HG03469 (cell line): Measurements from ENCODE around the gene ANO7.

Experiments
- ATAC-seq: cut with Tn5 transposase; IDR thresholded peaks from one replicate; pipeline ENCODE4 v1.9.1; 2021; ENCODE audit warnings: mild to moderate bottlenecking, moderate library complexity, moderate number of reproducible peaks; ENCODE audit not compliant: unreplicated experiment

Gene ANO7

GRCh38 chr2:241207151-241207550 lies 18.7 kb downstream of the ANO7 start:
- ATAC-seq, result no peak

DNA sequence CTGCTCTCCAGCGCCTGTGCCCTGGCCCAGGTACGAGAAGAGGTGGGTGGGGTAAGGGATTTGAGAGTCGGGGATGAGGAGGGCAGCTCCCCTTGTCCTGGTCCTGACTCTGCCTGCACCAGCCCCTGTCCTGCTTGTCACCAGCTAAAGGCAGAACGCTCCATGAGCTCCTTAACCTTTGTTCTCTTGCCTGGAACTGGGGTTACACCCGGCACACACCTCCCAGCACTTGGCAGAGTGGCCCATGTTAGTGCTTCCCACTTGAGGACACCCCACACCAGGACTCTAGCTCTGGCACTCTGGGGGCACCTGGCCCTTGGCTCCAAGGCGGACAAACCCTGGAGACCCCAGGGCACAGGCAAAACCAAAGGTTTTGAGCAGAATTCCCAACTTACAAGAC lies 19.2 kb downstream of the ANO7 start:
- ATAC-seq, result no peak

DNA sequence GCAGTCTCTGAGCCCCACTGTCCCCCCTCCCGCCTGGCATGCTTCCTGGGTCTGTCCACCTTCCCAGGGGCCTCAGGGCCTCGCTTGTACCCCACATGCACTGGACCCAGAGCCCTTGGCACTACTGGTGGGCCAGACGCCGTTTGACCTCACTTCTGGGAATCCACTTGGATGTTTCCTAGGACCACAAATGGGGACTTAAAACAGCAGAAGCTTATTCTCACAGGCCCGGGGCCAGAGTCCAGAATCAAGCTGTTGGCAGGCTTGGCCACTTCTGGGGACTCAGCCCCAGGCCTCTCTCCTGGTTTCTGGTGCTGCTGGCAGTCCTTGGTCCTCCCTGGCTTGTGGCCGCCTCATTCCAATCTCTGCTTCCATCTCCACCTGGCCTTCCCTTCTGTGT lies 19.6 kb downstream of the ANO7 start:
- ATAC-seq, result no peak

DNA sequence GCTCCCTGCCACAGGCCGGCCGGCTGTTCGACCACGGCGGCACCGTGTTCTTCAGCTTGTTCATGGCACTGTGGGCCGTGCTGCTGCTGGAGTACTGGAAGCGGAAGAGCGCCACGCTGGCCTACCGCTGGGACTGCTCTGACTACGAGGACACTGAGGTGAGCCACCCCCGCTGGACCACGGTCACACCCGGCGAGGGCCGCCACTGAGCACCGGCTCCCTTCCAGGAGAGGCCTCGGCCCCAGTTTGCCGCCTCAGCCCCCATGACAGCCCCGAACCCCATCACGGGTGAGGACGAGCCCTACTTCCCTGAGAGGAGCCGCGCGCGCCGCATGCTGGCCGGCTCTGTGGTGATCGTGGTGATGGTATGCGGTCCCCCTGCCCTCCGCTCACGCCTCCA lies 20.8 kb downstream of the ANO7 start:
- ATAC-seq, result no peak

- no peak for ATAC-seq
These were observed 22.8 kb downstream of the ANO7 start for GRCh38 chr2:241211276-241211675.

DNA sequence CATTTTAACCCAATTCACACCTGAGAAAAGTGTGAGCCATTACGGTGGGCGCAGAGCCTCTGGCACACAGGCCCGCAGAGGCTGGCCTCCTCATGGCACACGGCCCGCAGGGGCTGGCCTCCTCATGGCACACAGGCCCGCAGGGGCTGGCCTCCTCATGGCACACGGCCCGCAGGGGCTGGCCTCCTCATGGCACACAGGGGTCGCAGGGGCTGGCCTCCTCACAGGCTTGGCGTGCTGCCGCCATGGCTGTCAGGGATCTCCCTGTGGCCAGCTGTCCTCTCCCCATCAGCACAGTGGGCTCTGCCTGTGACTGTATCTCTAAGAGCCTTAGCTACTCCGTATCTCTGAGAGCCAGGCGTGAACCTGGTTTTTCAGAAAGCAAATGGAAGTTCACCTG lies 24.6 kb downstream of the ANO7 start:
- no peak for ATAC-seq

- ATAC-seq, result no peak
These were observed 25.1 kb downstream of the ANO7 start for GRCh38 chr2:241213567-241213966.

DNA sequence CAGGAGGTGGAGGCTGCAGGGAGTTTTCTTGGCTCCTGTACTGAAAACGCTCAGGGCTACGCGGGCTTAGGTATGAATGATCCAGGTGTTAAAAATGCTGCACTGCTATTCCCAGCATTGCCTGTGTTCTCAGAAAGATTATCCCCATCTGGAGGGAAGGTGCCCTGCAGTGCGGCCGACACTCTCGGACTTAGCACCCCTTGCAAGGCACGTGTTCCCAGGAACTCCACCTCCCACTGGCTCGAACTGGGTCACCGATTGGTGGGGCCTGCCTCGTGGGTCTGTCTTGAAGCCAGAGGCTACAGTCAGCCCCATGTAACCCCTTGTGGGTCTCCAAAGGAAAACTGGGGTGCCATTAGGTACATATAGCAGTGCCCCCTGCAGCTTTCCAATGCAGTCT lies 25.7 kb downstream of the ANO7 start:
- no peak for ATAC-seq

DNA sequence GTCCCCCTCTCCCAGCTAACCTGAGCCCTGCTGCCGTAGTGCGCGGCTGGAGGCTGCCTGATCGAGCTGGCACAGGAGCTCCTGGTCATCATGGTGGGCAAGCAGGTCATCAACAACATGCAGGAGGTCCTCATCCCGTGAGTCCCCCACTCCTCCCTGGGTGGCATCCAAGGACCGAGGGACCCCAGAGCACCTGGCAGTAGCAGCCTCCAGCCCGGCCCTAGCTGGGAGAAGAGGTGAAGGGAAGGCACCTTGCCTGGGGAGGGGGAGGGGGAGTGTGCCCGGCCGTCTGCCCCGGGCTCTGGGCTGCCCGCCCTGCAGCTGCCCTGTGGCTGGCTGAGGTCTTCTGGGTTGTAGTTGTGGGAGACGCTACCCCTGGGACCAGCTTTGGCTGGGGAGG lies 26.3 kb downstream of the ANO7 start:
- no peak for ATAC-seq

DNA sequence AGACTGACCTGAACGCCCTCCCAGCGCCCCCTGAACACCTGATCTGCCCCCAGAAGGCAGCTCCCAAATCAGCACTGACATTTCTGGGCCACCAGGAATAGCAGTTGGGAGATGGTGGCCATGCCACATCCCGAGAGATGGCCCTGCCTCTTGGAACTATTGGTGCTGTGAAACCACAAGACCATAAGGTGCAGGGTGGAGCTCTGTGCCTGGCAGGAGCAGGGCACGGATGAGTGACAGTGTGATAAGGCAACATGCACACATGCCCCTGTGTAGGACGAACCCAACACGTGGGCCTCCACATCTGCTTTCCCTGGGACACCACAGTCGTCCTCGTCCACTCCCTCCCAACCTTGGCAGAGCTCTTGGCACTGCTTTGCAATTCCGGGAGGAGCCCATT lies 26.9 kb downstream of the ANO7 start:
- no peak for ATAC-seq

- no peak for ATAC-seq
These were observed 27.8 kb downstream of the ANO7 start for GRCh38 chr2:241216211-241216761.

GRCh38 chr2:241217320-241218031 lies 29.0 kb downstream of the ANO7 start:
- no peak for ATAC-seq

DNA sequence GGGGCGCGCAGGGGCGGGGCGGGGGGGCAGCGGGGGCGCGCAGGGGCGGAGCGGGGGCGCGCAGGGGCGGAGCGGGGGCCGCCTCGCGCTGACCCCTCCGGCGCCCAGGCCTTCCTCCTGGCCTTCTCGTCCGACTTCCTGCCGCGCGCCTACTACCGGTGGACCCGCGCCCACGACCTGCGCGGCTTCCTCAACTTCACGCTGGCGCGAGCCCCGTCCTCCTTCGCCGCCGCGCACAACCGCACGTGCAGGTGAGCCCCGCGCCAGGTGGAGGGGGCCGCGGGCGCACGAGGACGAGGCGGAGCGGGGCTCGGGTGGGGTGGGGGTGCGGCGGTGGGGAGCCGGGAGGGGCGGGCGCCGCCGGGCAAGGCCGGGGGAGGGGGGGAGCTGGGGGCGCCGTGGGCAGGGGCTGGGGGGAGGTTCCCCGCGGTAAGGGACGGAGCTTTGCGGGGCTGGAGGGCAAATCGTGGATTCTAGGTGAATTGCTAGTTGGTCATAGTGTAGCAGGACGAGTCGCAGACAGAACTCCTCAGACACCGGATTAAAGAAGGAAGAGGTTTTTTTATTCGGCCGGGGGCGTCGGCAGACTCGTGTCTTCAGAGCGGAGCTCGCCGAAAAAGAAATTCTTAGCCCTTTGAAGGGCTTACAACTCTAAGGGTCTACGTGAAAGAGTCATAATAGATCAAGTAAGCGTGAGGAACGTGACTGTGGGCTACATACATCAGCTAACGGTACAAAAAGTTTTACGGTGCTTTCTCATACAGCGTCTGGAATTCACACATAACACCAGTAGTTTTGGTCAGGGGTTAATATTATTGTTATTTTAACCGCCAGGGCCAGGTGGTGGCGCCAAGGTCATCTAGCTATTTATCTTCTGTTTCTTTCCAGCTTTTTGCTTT lies 29.9 kb downstream of the ANO7 start:
- no peak for ATAC-seq

DNA sequence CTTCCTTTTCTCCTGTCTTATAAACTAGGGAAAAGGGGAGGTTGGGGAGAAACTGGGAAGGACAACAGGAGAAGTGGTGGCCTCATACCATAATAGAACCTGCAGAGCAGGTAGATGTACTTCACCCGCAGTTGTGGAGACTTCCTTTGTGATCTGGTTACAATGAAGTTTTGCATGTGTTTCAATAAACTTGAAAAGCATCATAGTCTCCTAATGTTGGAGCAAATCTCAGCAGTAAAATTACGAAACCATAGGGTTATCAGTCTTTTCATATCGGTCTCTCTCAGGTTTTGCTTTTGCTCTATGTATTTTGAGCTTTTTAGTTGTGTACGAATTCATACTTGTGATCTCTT lies 30.5 kb downstream of the ANO7 start:
- no peak for ATAC-seq

DNA sequence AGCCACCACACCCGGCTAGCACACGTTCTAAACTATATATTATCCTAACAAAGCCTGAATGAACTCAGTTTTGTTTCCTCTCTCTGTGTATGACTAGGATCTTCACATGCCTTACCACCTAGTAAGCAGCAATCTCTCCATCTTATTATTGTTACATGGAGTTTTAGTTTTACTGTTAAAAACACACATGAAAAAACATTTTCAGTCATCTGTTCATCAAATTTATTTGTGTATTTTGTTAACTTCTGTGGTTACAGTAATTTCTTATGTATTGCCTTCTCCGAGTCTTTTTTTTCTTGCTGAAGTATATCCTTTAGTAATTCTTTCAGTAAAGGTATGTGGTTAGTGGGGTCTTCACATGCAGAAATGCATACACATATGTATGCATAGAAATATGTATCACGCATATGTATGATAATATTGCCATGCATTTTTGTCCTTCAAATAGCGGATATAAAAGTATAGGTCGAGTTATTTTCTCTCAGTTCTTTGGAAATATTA lies 31.4 kb downstream of the ANO7 start:
- no peak for ATAC-seq

- no peak for ATAC-seq
These were observed 34.9 kb downstream of the ANO7 start for GRCh38 chr2:241223211-241224017.

DNA sequence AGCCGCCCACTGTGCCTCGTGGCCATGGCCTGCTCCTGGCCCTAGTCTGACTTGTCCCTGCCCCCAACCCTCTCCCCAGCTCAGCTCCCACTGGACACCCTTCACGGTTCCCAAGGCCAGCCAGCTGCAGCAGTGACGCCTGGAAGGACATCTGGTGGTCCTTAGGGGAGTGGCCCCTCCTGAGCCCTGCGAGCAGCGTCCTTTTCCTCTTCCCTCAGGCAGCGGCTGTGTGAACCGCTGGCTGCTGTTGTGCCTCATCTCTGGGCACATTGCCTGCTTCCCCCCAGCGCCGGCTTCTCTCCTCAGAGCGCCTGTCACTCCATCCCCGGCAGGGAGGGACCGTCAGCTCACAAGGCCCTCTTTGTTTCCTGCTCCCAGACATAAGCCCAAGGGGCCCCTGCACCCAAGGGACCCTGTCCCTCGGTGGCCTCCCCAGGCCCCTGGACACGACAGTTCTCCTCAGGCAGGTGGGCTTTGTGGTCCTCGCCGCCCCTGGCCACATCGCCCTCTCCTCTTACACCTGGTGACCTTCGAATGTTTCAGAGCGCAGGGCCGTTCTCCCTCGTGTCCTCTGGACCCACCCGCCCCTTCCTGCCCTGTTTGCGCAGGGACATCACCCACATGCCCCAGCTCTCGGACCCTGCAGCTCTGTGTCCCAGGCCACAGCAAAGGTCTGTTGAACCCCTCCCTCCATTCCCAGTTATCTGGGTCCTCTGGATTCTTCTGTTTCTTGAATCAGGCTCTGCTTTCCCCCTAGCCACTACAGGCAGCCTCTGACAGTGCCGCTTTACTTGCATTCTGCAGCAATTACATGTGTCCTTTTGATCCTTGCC lies 35.8 kb downstream of the ANO7 start:
- no peak for ATAC-seq

- ATAC-seq, result no peak
These were observed 36.5 kb downstream of the ANO7 start for GRCh38 chr2:241224851-241225438.

- no peak for ATAC-seq
These were observed 37.1 kb downstream of the ANO7 start for GRCh38 chr2:241225545-241225944.

DNA sequence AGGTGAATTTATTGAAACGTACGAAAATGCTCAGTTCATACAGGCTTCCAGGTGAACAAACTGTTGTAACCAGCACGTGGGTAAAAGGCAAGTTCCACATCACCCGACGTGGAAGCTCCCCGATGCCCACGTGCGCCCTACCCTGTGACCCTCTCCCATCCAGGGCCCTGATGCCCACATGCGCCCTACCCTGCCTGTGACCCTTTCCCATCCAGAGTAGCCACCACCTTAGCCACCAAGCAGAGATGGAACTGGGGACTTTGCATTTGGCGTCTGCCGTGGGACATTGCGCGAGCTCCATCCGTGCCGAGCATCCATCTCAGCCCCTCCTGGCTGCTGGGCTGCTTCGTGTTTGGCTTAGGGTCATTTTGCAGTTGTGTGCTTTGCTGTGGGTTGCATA lies 37.5 kb downstream of the ANO7 start:
- ATAC-seq, result no peak
